HG03139 (cell line): Measurements from ENCODE around the gene KCNH1.
"Not testable (repeated sequence)": the region's sequence is repeated elsewhere in the genome, so short reads cannot be mapped to it uniquely, and the experiment has no call there.

ENCODE experiments used
- ATAC-seq: cut with Tn5 transposase; IDR thresholded peaks from one replicate; pipeline ENCODE4 v1.9.1; 2021; ENCODE audit not compliant: unreplicated experiment

Gene KCNH1

DNA sequence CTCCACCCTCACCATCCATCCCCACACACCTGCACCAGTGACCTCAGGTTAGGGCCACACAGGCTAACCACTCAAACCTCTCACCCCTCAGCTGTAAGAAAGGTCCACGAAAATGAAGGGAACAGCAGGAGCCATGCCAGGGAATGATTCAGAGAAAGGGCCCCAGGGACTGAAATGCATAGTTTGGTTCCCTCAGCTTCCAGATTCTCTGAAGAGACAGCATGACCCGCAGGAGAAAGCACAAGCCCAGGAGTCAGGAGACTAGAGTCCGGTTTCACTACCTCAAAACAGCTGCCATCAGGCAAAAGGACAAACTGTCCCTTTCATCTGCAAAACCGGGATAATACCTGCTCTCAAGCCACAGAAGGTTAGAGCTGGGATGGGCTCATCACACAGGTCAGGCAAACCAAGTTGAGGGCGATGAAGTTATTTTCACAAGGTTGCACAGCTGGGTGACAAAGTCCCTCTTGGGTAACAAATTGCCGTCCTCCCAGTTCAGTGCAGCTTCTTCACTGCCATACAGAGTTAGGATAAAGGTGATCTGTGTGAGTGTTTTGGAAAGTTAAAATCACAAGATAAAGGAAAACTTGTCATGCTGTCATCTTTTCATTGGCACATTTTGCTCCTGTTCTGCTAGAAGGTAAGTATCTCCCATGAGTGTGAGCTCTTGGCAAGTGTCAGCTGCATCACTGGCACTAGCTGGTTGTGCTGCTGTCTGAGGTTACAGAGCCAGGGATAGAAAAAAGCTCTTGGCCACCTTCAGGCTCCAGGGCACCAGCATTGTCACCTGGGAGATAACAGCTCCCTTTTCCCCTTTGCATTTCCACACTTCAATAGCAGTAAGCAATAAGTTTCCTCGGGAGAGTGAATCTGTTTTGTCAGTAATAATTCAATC is 120.4 kb downstream of the KCNH1 start:
- no peak for ATAC-seq

DNA sequence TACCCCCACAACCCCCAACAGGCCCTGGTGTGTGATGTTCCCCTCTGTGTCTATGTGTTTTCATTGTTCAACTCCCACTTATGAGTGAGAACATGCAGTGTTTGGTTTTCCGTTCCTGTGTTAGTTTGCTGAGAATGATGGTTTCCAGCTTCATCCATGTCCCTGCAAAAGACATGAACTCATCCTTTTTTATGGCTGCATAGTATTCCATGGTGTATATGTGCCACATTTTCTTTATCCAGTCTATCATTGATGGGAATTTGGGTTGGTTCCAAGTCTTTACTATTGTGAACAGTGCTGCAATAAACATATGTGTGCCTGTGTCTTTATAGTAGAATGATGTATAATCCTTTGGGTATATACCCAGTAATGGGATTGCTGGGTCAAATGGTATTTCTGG is 122.8 kb downstream of the KCNH1 start:
- ATAC-seq, result not testable (repeated sequence)

DNA sequence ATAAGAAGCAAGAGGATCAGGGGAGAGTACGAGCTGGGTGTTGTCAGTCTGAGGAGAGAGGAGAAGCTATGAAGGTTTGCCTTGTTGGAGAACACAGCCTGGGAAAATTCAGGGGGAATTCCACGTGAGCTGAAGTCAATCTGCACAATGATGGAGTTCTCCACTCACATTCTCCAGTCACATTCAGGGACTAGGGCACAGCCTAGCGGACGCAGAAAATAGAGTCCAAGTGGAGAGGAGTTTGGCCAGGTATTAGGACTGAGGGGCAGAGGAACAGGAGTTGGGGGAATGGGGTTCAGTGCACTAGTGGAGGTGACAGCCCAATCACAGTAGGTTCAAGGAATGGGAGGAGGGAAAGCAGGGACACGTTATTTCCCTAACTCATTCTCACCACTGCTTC is 124.0 kb downstream of the KCNH1 start:
- ATAC-seq, result no peak

DNA sequence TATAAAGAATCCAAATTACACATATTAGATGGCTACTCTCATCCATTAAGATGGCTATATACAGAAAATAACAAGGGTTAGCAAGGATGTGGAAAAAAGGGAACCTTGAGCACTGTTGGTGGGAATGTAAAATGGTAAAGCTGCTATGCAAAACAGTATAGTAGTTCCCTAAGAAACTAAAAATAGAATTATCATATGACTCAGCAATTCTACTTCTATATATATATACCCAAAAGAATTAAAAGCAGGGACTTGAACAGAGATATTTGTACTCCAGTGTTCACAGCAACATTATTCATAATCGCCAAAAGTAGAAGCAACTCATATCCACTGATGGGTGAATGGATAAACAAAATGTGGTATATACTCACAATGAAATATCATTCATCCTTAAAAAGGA is 126.1 kb downstream of the KCNH1 start:
- no peak for ATAC-seq

GRCh38 chr1:210995931-210996330 is 138.0 kb downstream of the KCNH1 start:
- ATAC-seq, result not testable (repeated sequence)

- ATAC-seq, result no peak
These were observed 141.1 kb downstream of the KCNH1 start for GRCh38 chr1:210992837-210993236.

GRCh38 chr1:210989905-210990304 is 144.0 kb downstream of the KCNH1 start:
- ATAC-seq, result no peak

DNA sequence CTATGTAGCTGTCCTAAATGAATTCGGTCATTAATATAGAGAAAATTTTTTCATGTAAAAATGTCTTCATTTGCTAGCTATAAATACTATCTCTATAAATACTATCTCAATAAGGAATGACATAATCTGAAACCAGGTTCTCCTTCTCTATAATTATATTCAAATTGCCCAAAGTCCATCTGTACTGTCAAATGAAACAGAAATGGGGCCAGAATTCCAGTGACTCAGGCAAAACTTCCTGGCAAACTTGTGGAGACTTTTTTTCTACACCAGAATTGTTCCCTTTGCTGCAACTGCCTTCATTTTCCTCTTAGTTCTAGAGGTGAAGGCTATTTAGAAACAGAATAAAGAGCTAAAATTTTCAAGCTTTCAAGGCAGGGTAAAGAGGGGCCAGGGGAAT is 152.5 kb downstream of the KCNH1 start:
- no peak for ATAC-seq

DNA sequence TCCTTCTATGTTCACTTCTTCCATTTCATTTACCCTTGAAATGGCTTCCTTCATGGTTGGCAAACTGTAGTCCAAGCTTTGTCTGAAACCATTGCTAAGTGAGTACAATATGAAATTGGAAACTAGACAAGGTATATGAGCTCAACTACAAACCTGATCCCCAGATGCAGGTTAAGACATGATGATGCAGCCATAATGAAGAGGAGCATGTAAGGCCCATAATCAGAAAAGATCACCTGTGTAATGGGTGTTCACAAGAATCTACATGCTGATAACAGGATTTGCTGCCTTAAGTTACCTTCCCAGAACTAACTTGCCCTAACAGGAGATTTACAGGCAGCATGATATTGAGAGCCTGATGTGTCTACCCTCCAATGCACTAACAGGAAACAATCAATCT is 153.9 kb downstream of the KCNH1 start:
- no peak for ATAC-seq

GRCh38 chr1:210978974-210979354 is 155.0 kb downstream of the KCNH1 start:
- ATAC-seq, result no peak

GRCh38 chr1:210978316-210978973 is 155.5 kb downstream of the KCNH1 start:
- ATAC-seq, result no peak

GRCh38 chr1:210951279-210951678 is 182.7 kb downstream of the KCNH1 start:
- no peak for ATAC-seq

GRCh38 chr1:210949940-210950546 is 183.9 kb downstream of the KCNH1 start:
- peak; percentile 84 for ATAC-seq

DNA sequence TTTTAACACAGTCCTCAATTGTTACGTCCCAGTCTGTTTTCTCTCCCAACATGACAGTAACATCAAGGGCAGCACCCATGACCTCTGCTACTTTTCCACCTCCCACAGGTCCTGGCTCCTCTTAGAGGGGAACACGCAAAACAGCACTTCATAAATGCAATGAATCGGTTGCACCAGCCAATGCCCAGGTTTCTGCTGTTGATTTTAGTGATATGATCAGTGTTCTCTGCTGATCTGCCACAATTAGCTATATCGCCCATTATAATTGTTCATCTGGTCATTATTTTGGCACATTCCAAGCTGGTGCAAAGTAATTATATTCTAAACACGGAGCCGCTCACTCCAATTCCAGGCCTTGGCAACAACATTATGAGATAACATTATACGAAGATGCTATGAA is 184.5 kb downstream of the KCNH1 start:
- ATAC-seq, result no peak

GRCh38 chr1:210949039-210949438 is 184.9 kb downstream of the KCNH1 start:
- no peak for ATAC-seq

- no peak for ATAC-seq
These were observed 189.7 kb downstream of the KCNH1 start for GRCh38 chr1:210944252-210944651.

GRCh38 chr1:210942513-210942912 is 191.4 kb downstream of the KCNH1 start:
- no peak for ATAC-seq

- ATAC-seq, result no peak
These were observed 193.8 kb downstream of the KCNH1 start for GRCh38 chr1:210940081-210940617.

GRCh38 chr1:210938416-210938925 is 195.5 kb downstream of the KCNH1 start:
- ATAC-seq, result no peak

GRCh38 chr1:210937846-210938245 is 196.1 kb downstream of the KCNH1 start:
- ATAC-seq, result no peak

GRCh38 chr1:210935905-210936304 is 198.0 kb downstream of the KCNH1 start:
- ATAC-seq, result no peak
